K562 (cell line): Measurements from ENCODE around the gene ENDOD1. TPM values are rescaled to one million over a fixed set of nuclear protein-coding genes. Genes with fewer than 3 reads are reported as not detected.

Experiments
- ATF3 ChIP-seq, 2 experiments: fragments of 450-650 bp in 1 of 2; sonication (generic) in 1 of 2; formaldehyde crosslinking in 1 of 2; IDR thresholded peaks in 1 of 2; conservative IDR thresholded peaks in 1 of 2; 2 replicates each; pipeline versions ENCODE4 v1.6.1 to v1.8.1; 2016 to 2023; ENCODE audit warnings: mild to moderate bottlenecking in 2 of 2, moderate library complexity in 2 of 2, inconsistent platforms in 1 of 2, missing genetic modification reagents in 1 of 2
- ATF6 ChIP-seq: sonication (generic); formaldehyde crosslinking; IDR thresholded peaks from 2 replicates; pipeline ENCODE4 v1.4.0; 2020; ENCODE audit warnings: mild to moderate bottlenecking, missing genetic modification reagents
- CTBP1 ChIP-seq: fragments of 450-650 bp; IDR thresholded peaks from 2 replicates; pipeline ENCODE4 v1.6.1; 2016; ENCODE audit warnings: borderline replicate concordance
- DMBX1 ChIP-seq: fragments of 250-450 bp; sonication (Bioruptor Pico); IDR thresholded peaks from 2 replicates; pipeline ENCODE4 v1.8.0; 2022; ENCODE audit warnings: inconsistent platforms, mild to moderate bottlenecking, moderate library complexity, borderline replicate concordance
- DPF2 ChIP-seq: fragments of 450-650 bp; IDR thresholded peaks from 2 replicates; pipeline ENCODE4 v1.6.1; 2016
- ETV5 ChIP-seq: sonication (generic); formaldehyde crosslinking; IDR thresholded peaks from 2 replicates; pipeline ENCODE4 v1.4.0; 2020; ENCODE audit warnings: low read depth, mild to moderate bottlenecking, missing genetic modification reagents
- GABPA ChIP-seq: fragments of 200-800 bp; sonication (Bioruptor generic); conservative IDR thresholded peaks from 2 replicates; pipeline ENCODE4 v1.6.1; 2016; ENCODE audit warnings: low read depth, missing genetic modification characterization, missing compliant biosample characterization
- JUN ChIP-seq, 2 experiments: sonication (generic) in 1 of 2; formaldehyde crosslinking in 1 of 2; IDR thresholded peaks; 2 replicates each; pipeline versions ENCODE4 v1.6.1 to v1.8.0; 2012 to 2022; ENCODE audit warnings: borderline replicate concordance in 2 of 2, mild to moderate bottlenecking in 2 of 2, improper control_type of control experiment in 1 of 2, low read depth in 1 of 2, low read length in 1 of 2, missing genetic modification reagents in 1 of 2
- MAZ ChIP-seq, 2 experiments: fragments of 450-650 bp in 1 of 2; sonication (generic) in 1 of 2; formaldehyde crosslinking; IDR thresholded peaks in 1 of 2; conservative IDR thresholded peaks in 1 of 2; 2 replicates each; pipeline versions ENCODE4 v1.4.0 to v1.5.0; 2020; ENCODE audit warnings: mild to moderate bottlenecking in 1 of 2, missing genetic modification reagents in 1 of 2
- MXI1 ChIP-seq: IDR thresholded peaks from 2 replicates; pipeline ENCODE4 v1.6.1; 2011; ENCODE audit warnings: low read depth, mild to moderate bottlenecking, improper control_type of control experiment, low read length
- NFIX ChIP-seq: fragments of 250-450 bp; sonication (Bioruptor Pico); IDR thresholded peaks from 2 replicates; pipeline ENCODE4 v1.4.0; 2020; ENCODE audit warnings: low read depth, mild to moderate bottlenecking, moderate library complexity
- NR2F6 ChIP-seq: fragments of 450-650 bp; formaldehyde crosslinking; IDR thresholded peaks from 2 replicates; pipeline ENCODE4 v1.4.0; 2020; ENCODE audit warnings: mild to moderate bottlenecking
- PTBP1 ChIP-seq: fragments of 200-400 bp; formaldehyde crosslinking; IDR thresholded peaks from 2 replicates; pipeline ENCODE4 v1.6.1; 2017; ENCODE audit warnings: low read depth, low read length
- RAD21 ChIP-seq, 2 experiments: fragments of 250-450 bp in 1 of 2; fragments of 450-650 bp in 1 of 2; sonication (Bioruptor Pico) in 1 of 2; formaldehyde crosslinking in 1 of 2; IDR thresholded peaks in 1 of 2; conservative IDR thresholded peaks in 1 of 2; 2 replicates each; pipeline versions ENCODE4 v1.4.0 to v1.8.0; 2020 to 2022; ENCODE audit warnings: mild to moderate bottlenecking in 2 of 2, moderate library complexity in 1 of 2
- RFX5 ChIP-seq: IDR thresholded peaks from 2 replicates; pipeline ENCODE4 v1.6.1; 2011; ENCODE audit warnings: low read depth, mild to moderate bottlenecking, improper control_type of control experiment, low read length
- TAL1 ChIP-seq: fragments of 450-650 bp; IDR thresholded peaks from 2 replicates; pipeline ENCODE4 v1.6.1; 2016; ENCODE audit warnings: mild to moderate bottlenecking
- ZC3H8 ChIP-seq: fragments of 450-650 bp; IDR thresholded peaks from 2 replicates; pipeline ENCODE4 v1.6.1; 2017
- ZFP1 ChIP-seq: fragments of 450-650 bp; formaldehyde crosslinking; IDR thresholded peaks from 2 replicates; pipeline ENCODE4 v1.4.0; 2020; ENCODE audit warnings: mild to moderate bottlenecking, mixed read lengths
- ZNF57 ChIP-seq: fragments of 450-650 bp; formaldehyde crosslinking; IDR thresholded peaks from 2 replicates; pipeline ENCODE4 v1.4.0; 2020; ENCODE audit warnings: mild to moderate bottlenecking, moderate library complexity
- polyA plus RNA-seq, 8 experiments: library from polyadenylated mRNA; depleted of rRNA in 4 of 8; stranded (reverse) in 5 of 8; unstranded in 3 of 8; fragments of >200 nt; fragmentation: Nextera tagmentation in 2 of 8; fragmentation: Illumina TruSeq in 1 of 8; extraction: Ambion mirVana in 2 of 8; extraction: Trizol in 1 of 8; gene quantifications; 2 replicates each; pipeline versions ENCODE4 v1.2.1 to v1.2.3, GENCODE V29; 2011 to 2014; ENCODE audit warnings: inconsistent platforms in 1 of 8, missing spikeins in 1 of 8
- total RNA-seq, 7 experiments: library from RNA; depleted of rRNA in 6 of 7; stranded (reverse); fragments of >200 nt in 6 of 7; fragmentation: Illumina TruSeq in 2 of 7; extraction: Trizol in 2 of 7; gene quantifications; 2 replicates each; pipeline versions ENCODE4 v1.2.1 to v1.2.3, GENCODE V29; 2011 to 2021; ENCODE audit warnings: low replicate concordance in 1 of 7
- TF ChIP-seq, protein P1 (sequence below): fragments of 450-650 bp; IDR thresholded peaks from 2 replicates; pipeline ENCODE4 v1.6.1; 2016; ENCODE audit warnings: low read depth, mild to moderate bottlenecking, moderate library complexity

Gene ENDOD1
- total and polyA plus RNA-seq, 9 of the 15 experiments (the other 6 are each of a cell fraction or from before 2014, with no cell fraction given), result 4.2 to 11.8 (median 9.3) TPM

- TF ChIP-seq ETV5 (CRISPR knock-in tag) (peak; percentile 15; the same call in 1 of the 2 replicates), GABPA (no peak), CTBP1 (peak; percentile 33; the same call in 1 of the 2 replicates), JUN (IDR thresholded peaks at IDR 0.05; ENCODE audit: borderline replicate concordance, low read depth, low read length) (0 out of 2 replicates have a peak, but pooled peaks have one; percentile 33), JUN (CRISPR knock-in tag; IDR thresholded peaks at IDR 0.05; ENCODE audit: borderline replicate concordance) (no peak), ATF6 (CRISPR knock-in tag) (no peak), MXI1 (no peak), ZFP1 (CRISPR knock-in tag) (no peak), MAZ (CRISPR knock-in tag; conservative IDR thresholded peaks at IDR 0.05 in 1 of 2, IDR thresholded peaks at IDR 0.05 in 1 of 2) (0 out of 4 replicates have a peak, but pooled peaks of 1 of the 2 experiments have one; percentile 37), ZNF57 (CRISPR knock-in tag) (no peak), DPF2 (peak; percentile 79), DMBX1 (CRISPR knock-in tag) (0 out of 2 replicates have a peak, but pooled peaks have one; percentile 24), NR2F6 (CRISPR knock-in tag) (0 out of 2 replicates have a peak, but pooled peaks have one; percentile 43), ZC3H8 (no peak), ATF3 (IDR thresholded peaks at IDR 0.05) (peak; percentile 19; the same call in 1 of the 2 replicates), ATF3 (CRISPR knock-in tag; conservative IDR thresholded peaks at IDR 0.05) (no peak), TAL1 (peak; percentile 36), PTBP1 (no peak), RFX5 (no peak), RAD21 (CRISPR knock-in tag; conservative IDR thresholded peaks at IDR 0.05 in 1 of 2, IDR thresholded peaks at IDR 0.05 in 1 of 2) (no peak), NFIX (CRISPR knock-in tag) (peak; percentile 37; the same call in 1 of the 2 replicates)
- TF ChIP-seq, protein P1, sequence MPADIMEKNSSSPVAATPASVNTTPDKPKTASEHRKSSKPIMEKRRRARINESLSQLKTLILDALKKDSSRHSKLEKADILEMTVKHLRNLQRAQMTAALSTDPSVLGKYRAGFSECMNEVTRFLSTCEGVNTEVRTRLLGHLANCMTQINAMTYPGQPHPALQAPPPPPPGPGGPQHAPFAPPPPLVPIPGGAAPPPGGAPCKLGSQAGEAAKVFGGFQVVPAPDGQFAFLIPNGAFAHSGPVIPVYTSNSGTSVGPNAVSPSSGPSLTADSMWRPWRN, result 0 out of 2 replicates have a peak, but pooled peaks have one; percentile 24
Measured at GRCh38 chr11:95144313-95145235, 54.9 kb downstream of the ENDOD1 start (continued).
